ENCODE measurements around the gene THADA. TPM values are rescaled to one million over a fixed set of nuclear protein-coding genes. Genes with fewer than 3 reads are reported as not detected.

THADA gene
- total RNA-seq, 1 experiment from 2014 or later, result 20.1 TPM

- Histone ChIP-seq H3K56ac (ENCODE audit: insufficient read length, low read depth, low read length) (no peak overlapping the region), H3K9ac (ENCODE audit: extremely low read depth, insufficient read length, low read length) (peak overlapping the region; percentile 6), H3K23ac (ENCODE audit: insufficient read length, low read depth, low read length) (no peak overlapping the region), H2AFZ (ENCODE audit: low read length) (no peak overlapping the region), H3K4ac (ENCODE audit: low read depth, low read length) (no peak overlapping the region), H4K8ac (replicated peaks; ENCODE audit: insufficient read length, low read depth, low read length) (no peak overlapping the region), H3K23me2 (ENCODE audit: insufficient read length, low read depth, low read length, poor library complexity, severe bottlenecking) (peaks cover 11% of the 10 kb centered on the region), H3K18ac (ENCODE audit: insufficient read length, low read depth, low read length) (no peak overlapping the region), H4K5ac (ENCODE audit: insufficient read length, low read depth, low read length) (peak overlapping the region; percentile 21), H4K91ac (ENCODE audit: insufficient read length, low read depth, low read length) (no peak overlapping the region), H3K4me1 (ENCODE audit: insufficient read depth, low read length) (peaks cover 15% of the 10 kb centered on the region), H3K14ac (ENCODE audit: insufficient read depth, low read length) (no peak overlapping the region), H3T11ph (ENCODE audit: low read length) (no peak overlapping the region), H2AK5ac (ENCODE audit: insufficient read length, low read length) (peak overlapping the region; percentile 66), H3K79me1 (ENCODE audit: insufficient read depth, low read depth, low read length, poor library complexity, severe bottlenecking) (no peaks in the 10 kb centered on the region), H3K4me2 (ENCODE audit: insufficient read depth, insufficient read length, low read length) (peak overlapping the region; percentile 60), H2BK20ac (ENCODE audit: low read depth, low read length, poor library complexity, severe bottlenecking) (no peak overlapping the region), H3K9me3 (ENCODE audit: control insufficient read depth, low read depth, low read length) (no peaks in the 10 kb centered on the region), H3K27me3 (ENCODE audit: insufficient read depth, low read length) (no peaks in the 10 kb centered on the region), H2BK5ac (ENCODE audit: insufficient read length, low read length) (no peak overlapping the region), H3K79me2 (ENCODE audit: insufficient read depth, low read length) (peaks cover 5% of the 10 kb centered on the region; the same call in 1 of the 2 replicates), H4K20me1 (ENCODE audit: control insufficient read depth, insufficient read depth, insufficient read length) (peaks cover 3% of the 10 kb centered on the region), H2BK15ac (ENCODE audit: low read depth, low read length) (no peak overlapping the region), H2BK120ac (ENCODE audit: low read depth, low read length, poor library complexity, severe bottlenecking) (no peak overlapping the region), H2BK12ac (ENCODE audit: insufficient read length, low read depth, low read length) (no peak overlapping the region), H3K27ac (ENCODE audit: insufficient read length, low read depth, low read length) (peak overlapping the region; percentile 66)
- peak; percentile 63 for DNase-seq
- Mint-ChIP-seq H3K4me3 (peak overlapping the region; percentile 69 to 84), H3K27ac (peak overlapping the region; percentile 96 to 99 (median 97); a peak in 6 of 7 replicates), H3K36me3 (ENCODE audit: insufficient read depth in 1 of 3, low read depth in 3 of 3) (peaks cover 9 to 20% (median 16%) of the 10 kb centered on the region in 3 experiments), H3K27me3 (ENCODE audit: low read depth) (no peaks in the 10 kb centered on the region; the same call in 1 of the 2 replicates), H3K4me1 (peaks cover 66 to 80% of the 10 kb centered on the region in 2 experiments), H3K9me3 (peaks cover 0 to 2% of the 10 kb centered on the region in 2 experiments; a peak in 1 of 5 replicates)
- WGBS (ENCODE audit: extremely low coverage, insufficient read length, low lambda C conversion rate), result no CpG with 5 or more reads among the region's 8 CpGs
- no peak for TF ChIP-seq CTCF (conservative IDR thresholded peaks at IDR 0.05)
These were observed 377.0 kb downstream of the THADA start for GRCh38 chr2:43218702-43219382.

Measured in H9 (cell line).